Inflammatory macrophage treated with lipopolysaccharide for 1 hour (primary cell): ENCODE data around the gene SCGB3A1.

Experiments
- DNase-seq, 2 donors: peaks; one replicate each; pipeline ENCODE4 v3.0.0-alpha.2; 2020 to 2022

The SCGB3A1 gene

GRCh38 chr5:180591311-180591887, at the start of gene SCGB3A1:
Gene SCGB3A1, minus strand, starts transcription at chr5:180591499. Its CDS starts 37 bp downstream, at chr5:180591462.
- DNase-seq = peak; percentile 15 to 18

GRCh38 chr5:180640611-180640860, 49.2 kb upstream of the SCGB3A1 start:
- DNase-seq = no peak

GRCh38 chr5:180639741-180640610, 48.7 kb upstream of the SCGB3A1 start:
- no peak for DNase-seq

DNA sequence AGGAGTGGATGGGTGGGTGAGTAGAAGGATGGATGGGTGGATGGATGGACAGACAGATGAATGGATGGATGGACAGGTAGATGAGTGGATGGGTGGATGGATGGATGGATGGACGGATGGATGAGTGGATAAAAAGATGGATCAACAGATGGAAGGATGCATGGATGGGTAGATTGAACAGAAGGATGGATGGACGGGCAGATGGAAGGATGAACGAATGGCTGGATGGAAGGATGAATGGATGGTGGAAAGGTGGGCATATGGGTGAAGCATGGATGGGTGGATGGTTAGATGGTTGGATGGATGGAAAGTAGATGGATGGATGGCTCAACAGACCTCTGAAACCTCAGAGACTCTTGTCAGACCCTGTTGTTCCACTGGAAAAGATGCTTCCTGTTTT, 48.0 kb upstream of the SCGB3A1 start:
- DNase-seq = no peak

GRCh38 chr5:180637962-180638680, 46.8 kb upstream of the SCGB3A1 start:
- DNase-seq = no peak

GRCh38 chr5:180636403-180637075, 45.2 kb upstream of the SCGB3A1 start:
- DNase-seq = no peak

DNA sequence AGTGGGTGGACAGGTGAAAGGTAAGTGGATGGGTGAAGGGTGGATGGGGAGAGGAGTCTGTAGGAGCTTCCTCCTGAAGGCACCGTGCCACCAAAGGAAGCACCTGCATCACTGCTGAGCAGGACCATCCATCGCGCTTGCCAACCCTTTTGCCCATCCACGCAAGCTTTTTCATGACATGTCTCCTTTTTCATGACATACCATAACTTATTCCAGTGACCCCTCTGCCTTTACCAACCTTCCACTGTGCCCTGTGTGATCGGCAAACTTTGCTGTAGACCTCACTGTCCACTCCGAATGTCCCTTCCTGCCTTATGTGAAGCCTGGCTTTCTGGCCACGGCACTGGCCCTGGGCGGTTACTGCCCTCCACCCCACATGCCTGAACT, 44.7 kb upstream of the SCGB3A1 start:
- DNase-seq = no peak

DNA sequence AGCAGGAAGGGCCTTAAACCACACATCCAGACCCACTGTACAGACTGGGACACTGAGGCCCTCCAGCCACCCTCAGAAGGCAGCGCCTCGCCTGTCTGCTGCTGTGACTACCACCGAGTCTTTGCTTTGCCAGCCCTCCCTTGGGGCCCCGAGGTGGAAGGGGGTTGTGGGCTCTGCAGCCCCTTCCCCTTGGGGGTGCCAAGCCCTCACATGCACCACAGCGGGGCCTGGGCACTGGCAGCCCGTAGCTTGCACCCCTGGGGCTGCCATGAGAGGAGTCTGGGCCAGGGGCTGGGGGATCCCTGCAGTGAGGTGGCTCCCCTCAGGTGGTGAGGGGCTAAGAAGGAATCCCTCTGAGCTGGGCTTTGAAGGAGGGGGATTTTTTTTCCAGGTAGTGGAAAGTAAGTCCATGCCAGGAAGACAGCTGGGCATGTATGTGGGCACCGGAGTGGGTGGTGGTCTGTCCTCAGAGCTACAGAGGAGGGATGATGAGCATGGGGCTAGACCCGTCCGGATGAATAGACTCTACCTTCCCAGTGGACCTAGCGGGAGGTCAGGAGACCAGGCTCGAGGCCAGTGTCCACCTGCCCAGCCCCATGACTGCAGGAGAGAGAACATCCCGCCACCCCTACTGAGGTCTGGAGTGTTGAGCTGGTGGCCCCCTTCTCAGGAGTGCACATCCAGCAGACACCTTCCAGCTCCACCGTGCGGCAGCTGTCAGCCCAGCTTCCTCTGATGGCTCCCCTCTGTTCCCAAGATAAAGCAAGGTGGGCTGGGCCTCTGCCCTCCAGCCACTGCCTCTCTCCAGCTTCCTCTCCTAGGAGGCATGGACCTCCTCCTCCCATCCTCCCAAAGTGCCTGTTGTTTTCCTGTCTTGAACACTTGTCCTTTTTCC, 42.2 kb upstream of the SCGB3A1 start:
- DNase-seq = no peak

DNA sequence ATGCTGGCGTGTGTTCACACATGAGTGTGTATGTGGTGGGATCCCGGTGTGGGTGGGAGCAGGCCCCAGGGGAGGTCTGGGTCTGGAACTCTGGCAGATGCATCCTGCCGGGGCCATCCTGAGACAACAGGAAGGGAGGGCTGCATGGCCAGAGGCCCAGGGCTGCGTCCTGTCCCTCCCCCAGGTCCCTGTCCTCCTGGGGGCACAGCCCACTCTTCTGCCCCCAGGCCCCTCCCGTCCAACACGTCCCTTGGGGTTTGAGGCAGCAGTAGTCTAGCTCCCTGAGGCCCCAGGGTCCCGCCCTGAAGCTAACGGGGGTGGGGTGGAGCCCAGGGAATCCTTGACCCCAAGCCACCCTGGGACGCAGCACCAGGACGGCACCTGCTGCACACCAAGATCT, 41.5 kb upstream of the SCGB3A1 start:
- DNase-seq = no peak

- DNase-seq = no peak
Measured at GRCh38 chr5:180631549-180632383, 40.5 kb upstream of the SCGB3A1 start.

DNA sequence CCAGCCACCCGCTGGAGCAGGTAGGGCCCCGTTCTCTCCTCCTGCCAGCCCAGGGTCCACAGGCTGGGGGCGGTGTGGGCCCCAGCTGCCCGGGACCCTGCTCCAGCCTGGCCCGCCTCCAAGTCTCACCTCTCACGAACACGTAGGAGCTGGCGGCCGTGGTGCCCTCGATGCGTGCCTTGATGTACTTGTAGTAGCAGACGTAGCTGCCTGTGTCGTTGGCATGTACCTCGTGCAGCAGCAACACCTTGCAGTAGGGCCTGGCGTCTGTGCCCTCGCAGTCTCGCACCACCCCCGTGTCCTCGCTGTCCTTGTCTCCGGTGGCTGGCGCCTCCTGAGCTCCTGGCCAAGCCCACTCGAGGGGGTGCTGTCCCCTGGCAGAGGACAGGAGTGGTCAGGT, 39.1 kb upstream of the SCGB3A1 start:
- DNase-seq = no peak

DNA sequence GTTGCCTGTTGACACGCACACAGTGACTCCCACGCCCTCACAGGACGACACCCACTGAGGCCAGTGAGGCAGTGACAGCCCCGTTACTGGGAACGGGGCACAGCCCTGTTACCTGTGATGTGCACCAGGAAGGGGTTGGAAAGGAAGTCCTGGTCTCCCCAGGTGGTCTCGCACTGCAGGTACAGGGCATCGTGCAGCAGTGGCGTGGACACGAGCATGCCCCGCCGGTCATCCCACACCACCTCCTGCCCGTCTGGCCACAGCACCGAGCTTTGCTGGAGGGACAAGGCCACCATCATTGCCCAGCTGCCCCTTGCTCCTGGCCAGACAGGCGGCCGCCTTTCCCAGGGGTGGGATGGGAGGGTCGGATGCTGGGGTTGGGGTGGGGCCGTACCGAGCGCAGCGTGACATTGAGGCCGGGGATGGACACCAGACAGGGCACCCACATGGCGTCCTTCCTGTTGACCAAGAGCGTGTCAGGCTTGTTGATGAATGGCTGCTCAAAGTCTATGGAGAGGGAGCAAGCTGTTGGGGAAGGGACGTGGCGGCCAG, 38.6 kb upstream of the SCGB3A1 start:
- DNase-seq = no peak

- no peak for DNase-seq
Measured at GRCh38 chr5:180628827-180629750, 37.8 kb upstream of the SCGB3A1 start.

- DNase-seq = no peak
Measured at GRCh38 chr5:180628211-180628610, 36.9 kb upstream of the SCGB3A1 start.

- DNase-seq = no peak
Measured at GRCh38 chr5:180627386-180628120, 36.3 kb upstream of the SCGB3A1 start.

- DNase-seq = no peak
Measured at GRCh38 chr5:180626661-180627385, 35.5 kb upstream of the SCGB3A1 start.

DNA sequence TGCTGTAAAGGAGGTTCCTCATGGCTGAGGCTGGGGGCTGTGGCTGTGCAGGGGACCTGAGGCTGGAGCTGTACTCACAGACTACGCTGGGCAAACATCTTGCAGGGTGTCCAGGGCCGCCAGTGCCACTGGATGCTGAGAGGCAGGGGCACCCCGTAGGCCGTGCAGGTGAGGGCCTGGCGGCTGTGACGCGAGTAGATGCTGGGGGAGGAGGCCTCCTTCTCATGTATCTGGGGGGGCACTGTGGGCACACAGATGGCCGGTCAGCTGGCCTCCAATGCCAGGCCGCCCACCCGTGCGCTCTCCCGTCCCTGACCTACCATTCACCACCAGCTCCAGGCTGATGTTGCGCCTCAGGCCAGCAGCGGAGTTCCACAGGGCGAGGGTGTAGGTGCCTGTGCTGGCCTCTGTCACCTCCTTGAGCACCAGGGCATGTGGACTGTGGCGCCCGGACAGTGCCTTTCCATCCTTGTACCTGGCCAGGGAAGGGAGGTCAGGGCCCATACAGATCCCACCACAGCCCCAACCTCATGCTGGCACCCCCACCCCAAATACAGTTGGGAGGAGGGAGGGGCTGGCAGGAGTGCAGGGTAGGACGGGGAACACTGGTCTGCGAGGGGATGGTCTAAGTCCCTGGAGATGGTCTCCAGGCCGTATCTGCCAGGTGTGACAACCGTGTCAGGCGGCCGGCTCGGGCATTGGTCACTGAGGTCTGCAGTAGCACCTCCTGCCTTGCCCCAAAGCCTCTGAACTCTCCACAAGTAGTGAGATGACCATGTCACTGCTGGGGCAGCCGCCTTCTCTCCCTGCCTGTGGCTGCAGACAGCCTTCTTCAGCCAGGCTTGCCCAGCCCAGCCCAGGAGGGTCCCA, 34.7 kb upstream of the SCGB3A1 start:
- no peak for DNase-seq
